Retinal pigment epithelial cell (primary cell): ENCODE results near the gene SLC13A3.

ENCODE experiments used
- DNase-seq: peaks from one replicate; pipeline ENCODE4 v3.0.0-alpha.2; 2010; ENCODE audit warnings: low read depth
- H3K4me3 ChIP-seq: 2 replicates; pipeline ENCODE4 v1.5.1; 2011; ENCODE audit warnings: mild to moderate bottlenecking, low read length, control low read depth, moderate library complexity
- TF ChIP-seq, protein P1 (sequence below): conservative IDR thresholded peaks from 2 replicates; pipeline ENCODE4 v1.5.1; 2011; ENCODE audit warnings: low read depth, low read length, control low read depth, inconsistent platforms

Gene SLC13A3

DNA sequence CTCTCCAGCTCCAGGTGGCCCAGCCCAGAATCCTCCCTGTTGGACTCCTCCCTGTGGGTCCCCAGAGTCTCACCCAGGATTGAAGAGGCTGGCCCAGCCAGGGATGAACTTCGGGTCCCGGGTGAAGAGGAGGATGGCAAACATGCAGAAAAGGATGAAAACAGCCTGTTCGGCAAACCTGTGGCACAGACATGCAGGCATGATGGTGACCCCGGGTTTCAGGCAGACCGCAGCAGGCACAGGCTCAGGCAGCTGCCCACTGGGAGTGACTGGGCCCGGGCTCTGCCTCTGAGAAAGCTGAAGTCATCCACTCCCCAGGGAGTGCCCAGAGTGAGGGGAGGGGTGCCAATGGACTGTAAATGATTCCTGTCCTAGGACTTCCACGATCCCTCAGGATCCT lies 63.3 kb downstream of the SLC13A3 start:
- no peak overlapping the region for H3K4me3 ChIP-seq
- TF ChIP-seq, protein P1, sequence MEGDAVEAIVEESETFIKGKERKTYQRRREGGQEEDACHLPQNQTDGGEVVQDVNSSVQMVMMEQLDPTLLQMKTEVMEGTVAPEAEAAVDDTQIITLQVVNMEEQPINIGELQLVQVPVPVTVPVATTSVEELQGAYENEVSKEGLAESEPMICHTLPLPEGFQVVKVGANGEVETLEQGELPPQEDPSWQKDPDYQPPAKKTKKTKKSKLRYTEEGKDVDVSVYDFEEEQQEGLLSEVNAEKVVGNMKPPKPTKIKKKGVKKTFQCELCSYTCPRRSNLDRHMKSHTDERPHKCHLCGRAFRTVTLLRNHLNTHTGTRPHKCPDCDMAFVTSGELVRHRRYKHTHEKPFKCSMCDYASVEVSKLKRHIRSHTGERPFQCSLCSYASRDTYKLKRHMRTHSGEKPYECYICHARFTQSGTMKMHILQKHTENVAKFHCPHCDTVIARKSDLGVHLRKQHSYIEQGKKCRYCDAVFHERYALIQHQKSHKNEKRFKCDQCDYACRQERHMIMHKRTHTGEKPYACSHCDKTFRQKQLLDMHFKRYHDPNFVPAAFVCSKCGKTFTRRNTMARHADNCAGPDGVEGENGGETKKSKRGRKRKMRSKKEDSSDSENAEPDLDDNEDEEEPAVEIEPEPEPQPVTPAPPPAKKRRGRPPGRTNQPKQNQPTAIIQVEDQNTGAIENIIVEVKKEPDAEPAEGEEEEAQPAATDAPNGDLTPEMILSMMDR = no peak
- DNase-seq = no peak

GRCh38 chr20:46586724-46587123 lies 64.5 kb downstream of the SLC13A3 start:
- DNase-seq = no peak
- no peak overlapping the region for H3K4me3 ChIP-seq
- TF ChIP-seq, protein P1 = no peak

DNA sequence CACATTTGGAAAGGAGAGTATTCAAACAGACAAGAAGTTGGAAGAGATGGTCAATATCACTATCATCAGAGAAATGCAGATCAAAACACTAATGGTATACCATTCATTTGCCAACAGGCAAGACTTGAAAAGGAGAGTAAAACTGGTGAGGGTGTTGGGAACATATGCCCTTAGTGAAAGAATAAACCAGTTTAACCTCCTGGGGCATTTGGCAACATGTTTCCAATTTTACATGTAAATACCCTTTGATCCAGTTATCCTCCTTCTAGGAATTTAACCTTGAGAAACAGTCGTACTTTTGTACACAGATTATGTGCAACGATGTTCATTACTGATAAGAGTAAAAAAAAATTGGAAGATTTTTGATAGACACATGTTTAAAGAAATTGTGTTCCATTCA lies 66.8 kb downstream of the SLC13A3 start:
- no peak for DNase-seq
- no peak overlapping the region for H3K4me3 ChIP-seq
- TF ChIP-seq, protein P1 = no peak

DNA sequence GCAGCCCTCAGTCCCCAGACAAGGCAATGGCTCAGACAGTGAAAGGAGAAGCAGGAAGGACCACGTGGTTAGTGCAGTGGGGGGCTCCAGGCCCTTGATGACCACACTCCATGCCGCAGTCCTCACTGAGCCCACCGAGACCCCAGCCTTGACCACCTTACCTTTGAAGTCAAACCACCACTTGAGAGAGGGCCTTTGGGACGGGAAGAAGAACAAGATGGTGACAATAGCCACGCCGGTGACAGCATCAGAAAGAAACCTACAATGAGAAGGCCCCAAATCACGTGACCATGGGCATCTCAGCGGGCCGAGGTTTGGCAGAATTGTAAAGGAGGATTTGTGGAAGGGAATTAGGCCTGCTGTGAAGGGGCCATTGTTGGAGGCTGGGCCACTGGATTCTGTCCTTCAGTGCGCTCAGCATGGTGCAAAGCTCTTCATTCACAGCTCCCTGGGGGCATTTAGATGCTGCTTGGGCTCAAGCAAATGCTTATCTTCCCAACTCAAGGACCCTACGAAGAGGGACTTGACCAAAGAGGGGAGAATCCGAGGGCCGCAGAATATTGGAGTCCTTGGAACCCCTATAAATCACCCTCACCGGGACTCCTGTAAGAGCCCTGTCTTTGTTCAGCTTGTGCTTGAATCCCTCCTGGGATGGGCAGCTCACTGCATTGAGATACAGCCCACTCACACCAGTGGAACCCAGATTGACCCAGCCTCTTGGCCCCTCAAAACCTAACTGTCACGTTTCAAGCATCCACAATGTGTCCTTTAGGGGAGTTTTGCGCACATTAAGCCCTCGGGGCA lies 67.6 kb downstream of the SLC13A3 start:
- no peak for DNase-seq
- TF ChIP-seq, protein P1 = no peak
- no peak overlapping the region for H3K4me3 ChIP-seq

DNA sequence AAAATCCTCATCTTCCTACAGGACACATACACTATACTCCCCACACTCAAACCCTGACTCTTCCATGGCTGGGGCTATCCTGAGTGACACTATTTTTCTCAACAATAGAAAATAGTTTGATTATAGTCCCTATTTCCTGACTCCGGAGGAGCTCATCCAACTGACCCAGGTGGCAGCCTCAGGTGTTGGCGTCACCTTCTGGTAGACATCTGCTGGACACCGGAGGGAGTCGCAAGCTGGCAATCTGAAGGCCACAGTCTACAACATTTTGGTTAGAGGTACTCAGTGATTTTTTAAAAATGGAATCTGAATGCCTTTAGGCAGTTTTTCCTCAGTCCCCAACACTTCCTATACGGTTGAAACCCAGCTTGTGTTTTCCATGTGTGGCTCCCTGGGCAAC lies 68.6 kb downstream of the SLC13A3 start:
- no peak overlapping the region for H3K4me3 ChIP-seq
- no peak for DNase-seq
- TF ChIP-seq, protein P1 = no peak

DNA sequence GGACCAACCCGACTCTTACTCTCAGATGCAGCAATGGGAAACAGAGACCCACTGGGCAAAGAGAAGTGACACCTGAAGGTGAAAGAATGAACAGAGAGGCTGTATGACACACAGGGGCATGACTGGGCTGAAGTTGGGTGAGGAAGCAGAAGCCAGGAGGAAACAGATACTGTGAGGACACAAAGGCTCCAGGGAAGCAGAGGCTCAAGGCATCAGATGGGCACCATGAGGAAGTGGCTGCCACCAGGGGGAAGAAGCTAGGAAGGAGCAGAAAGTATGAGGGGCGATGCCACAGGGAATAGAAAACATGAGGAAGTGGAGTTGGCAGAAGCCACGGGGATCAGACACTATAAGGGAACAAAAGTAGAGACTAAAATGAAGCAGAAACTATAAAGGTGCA lies 69.9 kb downstream of the SLC13A3 start:
- no peak for DNase-seq
- TF ChIP-seq, protein P1 = no peak
- no peak overlapping the region for H3K4me3 ChIP-seq

DNA sequence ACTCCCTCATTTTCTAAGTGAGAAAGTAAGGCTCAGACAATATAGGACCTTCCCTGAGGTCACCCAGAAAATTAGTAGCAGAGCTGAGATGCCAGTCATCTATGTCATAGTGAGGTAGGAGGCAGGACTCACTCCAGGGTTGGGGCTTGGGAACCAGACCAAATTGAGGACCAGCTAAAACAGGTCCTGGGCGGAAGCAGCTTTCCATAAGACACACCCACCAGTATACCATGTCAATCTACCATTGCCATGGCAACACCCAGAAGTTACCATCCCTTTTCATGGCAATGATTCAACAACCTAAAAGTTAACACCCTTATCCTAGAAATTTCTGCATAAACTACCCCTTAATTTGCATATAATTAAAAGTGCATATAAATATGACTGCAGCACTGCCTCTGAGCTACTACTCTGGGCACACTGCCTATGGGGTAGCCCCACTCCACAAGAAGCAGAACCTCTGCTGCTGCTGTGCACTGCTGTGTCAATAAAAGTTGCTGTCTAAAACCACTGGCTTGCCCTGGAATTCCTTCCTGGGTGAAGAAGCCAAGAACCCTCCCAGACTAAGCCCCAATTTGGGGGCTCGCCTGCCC lies 70.5 kb downstream of the SLC13A3 start:
- no peak for DNase-seq
- no peak overlapping the region for H3K4me3 ChIP-seq
- TF ChIP-seq, protein P1 = no peak
